ENCODE results near the gene PGS1.

Gene PGS1

DNA sequence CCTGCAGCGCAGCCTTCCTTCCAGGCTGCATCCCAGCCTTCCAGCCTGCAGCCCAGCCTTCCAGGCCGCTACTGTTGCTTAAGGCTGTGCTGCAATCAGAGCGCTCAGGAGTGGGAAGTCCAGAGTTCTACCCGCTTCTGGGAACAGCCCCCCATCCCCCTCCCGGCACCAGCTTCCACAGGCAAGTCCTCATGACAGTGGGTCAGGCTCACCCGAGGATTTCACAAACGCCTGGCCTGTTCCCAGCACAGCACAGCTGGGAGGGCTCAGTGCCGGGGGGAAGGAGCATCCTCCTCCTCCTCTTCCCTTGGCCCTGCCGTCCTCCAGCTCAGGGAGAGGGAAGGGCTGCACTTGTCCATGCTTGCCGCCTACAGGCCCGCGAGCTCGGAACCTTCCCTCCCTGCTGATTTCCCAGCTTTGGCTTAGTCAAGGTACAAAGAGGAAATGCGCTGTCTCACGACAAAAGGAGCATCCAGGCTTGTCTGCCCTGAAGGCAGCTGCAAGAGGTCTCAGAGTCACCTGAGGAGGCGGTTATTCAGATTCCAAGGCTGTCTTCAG is 26.9 kb upstream of the PGS1 start:
- H3K4me3 Mint-ChIP-seq = peak overlapping the region; percentile 55
- no peaks in the 10 kb centered on the region for H3K9me3 Mint-ChIP-seq
- peaks cover 20% of the 10 kb centered on the region for H3K27me3 Mint-ChIP-seq (ENCODE audit: low read depth, poor library complexity)
- TF ChIP-seq, protein P1, sequence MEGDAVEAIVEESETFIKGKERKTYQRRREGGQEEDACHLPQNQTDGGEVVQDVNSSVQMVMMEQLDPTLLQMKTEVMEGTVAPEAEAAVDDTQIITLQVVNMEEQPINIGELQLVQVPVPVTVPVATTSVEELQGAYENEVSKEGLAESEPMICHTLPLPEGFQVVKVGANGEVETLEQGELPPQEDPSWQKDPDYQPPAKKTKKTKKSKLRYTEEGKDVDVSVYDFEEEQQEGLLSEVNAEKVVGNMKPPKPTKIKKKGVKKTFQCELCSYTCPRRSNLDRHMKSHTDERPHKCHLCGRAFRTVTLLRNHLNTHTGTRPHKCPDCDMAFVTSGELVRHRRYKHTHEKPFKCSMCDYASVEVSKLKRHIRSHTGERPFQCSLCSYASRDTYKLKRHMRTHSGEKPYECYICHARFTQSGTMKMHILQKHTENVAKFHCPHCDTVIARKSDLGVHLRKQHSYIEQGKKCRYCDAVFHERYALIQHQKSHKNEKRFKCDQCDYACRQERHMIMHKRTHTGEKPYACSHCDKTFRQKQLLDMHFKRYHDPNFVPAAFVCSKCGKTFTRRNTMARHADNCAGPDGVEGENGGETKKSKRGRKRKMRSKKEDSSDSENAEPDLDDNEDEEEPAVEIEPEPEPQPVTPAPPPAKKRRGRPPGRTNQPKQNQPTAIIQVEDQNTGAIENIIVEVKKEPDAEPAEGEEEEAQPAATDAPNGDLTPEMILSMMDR (IDR thresholded peaks at IDR 0.05) = no peak
- DNase-seq = peak; percentile 41
- no peak overlapping the region for H3K27ac Mint-ChIP-seq
- H3K36me3 Mint-ChIP-seq (ENCODE audit: low read depth) = no peaks in the 10 kb centered on the region
- H3K4me1 Mint-ChIP-seq = peaks cover 65% of the 10 kb centered on the region

DNA sequence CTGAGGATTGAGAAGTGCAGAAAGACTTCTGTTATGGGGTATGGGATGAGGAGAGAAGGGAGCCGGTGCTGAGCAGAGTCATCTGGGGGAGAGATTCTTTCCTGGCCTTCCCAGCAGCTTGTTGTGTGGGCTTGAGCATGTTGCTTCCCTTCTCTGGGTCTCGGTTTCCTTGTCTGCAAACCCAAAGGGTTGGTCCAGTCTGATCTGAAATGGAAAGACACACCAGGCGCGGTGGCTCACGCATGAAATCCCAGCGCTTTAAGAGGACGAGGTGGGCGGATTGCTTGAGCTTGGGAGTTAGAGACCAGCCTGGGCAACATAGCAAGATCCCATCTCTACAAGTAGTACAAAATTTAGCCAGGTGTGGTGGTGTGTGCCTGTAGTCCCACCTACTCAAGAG is 24.6 kb upstream of the PGS1 start:
- H3K27ac Mint-ChIP-seq = peak overlapping the region; percentile 99
- H3K36me3 Mint-ChIP-seq (ENCODE audit: low read depth) = peaks cover 19% of the 10 kb centered on the region

DNA sequence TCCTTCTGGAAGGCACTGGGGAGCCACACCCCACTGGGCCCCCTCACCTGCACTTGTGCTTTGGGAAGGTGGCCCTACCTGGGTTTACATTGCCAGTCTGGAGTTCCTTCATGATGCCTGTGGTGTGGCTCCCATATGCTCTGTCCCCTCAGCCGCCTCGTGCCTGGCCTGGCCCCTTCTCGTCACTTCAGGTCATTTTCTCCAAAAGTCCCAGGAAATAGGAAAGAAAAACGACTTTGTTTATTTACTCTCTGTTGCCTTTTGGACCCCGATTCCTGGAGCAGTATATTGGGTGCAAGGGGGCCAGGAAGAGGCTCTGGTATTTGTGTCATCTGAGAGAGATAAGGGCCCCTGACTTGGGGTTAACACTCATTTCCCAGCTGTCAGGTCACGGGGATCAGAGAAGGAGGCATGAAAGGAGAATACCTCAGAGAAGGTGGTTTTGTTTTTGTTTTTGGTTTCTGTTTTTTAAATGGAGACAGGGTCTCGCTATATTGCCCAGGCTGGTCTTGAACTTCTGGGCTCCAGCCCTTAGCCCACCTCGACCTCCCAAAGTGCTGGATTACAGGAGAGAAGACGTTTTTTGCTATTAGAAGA is 23.3 kb upstream of the PGS1 start:
- Mint-ChIP-seq H3K36me3 (ENCODE audit: low read depth) (peaks cover 19% of the 10 kb centered on the region), H3K4me1 (peaks cover 76% of the 10 kb centered on the region), H3K4me3 (peak overlapping the region; percentile 58), H3K27ac (peak overlapping the region; percentile 51), H3K9me3 (no peaks in the 10 kb centered on the region), H3K27me3 (ENCODE audit: low read depth, poor library complexity) (peaks cover 17% of the 10 kb centered on the region)
- TF ChIP-seq, protein P1 (IDR thresholded peaks at IDR 0.05) = no peak
- no peak for DNase-seq

More for the DNA sequence above, 24.6 kb upstream of the PGS1 start:
- TF ChIP-seq, protein P1 (IDR thresholded peaks at IDR 0.05) = no peak
- Mint-ChIP-seq H3K9me3 (no peaks in the 10 kb centered on the region), H3K4me1 (peaks cover 80% of the 10 kb centered on the region), H3K4me3 (peak overlapping the region; percentile 82), H3K27me3 (ENCODE audit: low read depth, poor library complexity) (peaks cover 26% of the 10 kb centered on the region)
- no peak for DNase-seq

DNA sequence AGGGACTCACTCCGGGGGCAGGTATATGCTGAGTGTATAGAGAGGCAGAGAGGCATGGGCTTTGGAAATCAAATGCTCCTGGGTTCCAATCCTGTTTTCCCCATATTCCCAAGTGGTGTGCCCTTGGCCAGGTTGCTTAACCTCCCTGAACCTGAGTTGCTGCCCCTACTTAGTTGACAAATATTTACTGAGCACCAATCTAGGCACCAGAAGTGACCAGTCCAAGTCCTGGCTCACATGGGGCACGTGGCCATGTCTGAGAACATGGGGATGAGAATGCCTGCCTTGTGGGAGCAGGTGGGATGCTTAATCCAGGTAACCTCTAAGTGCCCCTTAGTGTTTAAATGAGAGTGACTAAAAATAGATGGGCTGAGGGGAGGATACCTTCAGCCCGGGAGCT is 22.7 kb upstream of the PGS1 start:
- DNase-seq = no peak
- Mint-ChIP-seq H3K36me3 (ENCODE audit: low read depth) (peaks cover 19% of the 10 kb centered on the region), H3K9me3 (no peaks in the 10 kb centered on the region), H3K4me1 (peaks cover 75% of the 10 kb centered on the region), H3K27ac (peak overlapping the region; percentile 16), H3K27me3 (ENCODE audit: low read depth, poor library complexity) (peaks cover 14% of the 10 kb centered on the region), H3K4me3 (peak overlapping the region; percentile 58)
- TF ChIP-seq, protein P1 (IDR thresholded peaks at IDR 0.05) = no peak

DNA sequence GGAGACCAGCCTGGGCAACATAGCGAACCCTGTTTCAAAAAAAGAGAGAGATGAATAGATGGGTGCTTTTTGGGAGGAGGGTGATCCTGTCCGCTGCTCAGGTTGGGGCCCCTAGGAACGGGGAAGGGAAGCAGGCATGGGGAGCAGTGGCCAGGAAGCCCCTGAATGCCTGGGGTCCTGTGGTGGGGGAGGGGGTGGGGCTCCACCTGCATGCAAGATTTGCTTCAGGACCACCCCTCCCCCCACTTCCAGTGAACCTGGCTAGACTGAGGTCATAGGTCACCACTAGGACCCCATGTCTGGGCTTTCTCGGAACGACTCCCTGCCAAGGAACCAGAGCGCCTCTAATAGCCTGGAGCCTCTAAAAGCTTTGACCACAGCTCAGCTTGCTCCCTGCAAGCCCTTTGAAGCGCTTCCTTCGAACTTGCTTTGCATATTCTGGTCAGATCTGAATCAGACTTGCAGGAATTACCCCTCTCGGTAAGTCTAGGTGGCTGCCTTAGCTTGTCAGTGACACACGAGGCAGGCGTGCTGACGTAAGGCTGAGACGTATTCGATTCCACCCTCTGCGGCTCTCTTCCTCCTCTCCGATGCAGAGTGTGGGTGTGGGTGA is 22.2 kb upstream of the PGS1 start:
- H3K27ac Mint-ChIP-seq = no peak overlapping the region
- H3K4me3 Mint-ChIP-seq = peak overlapping the region; percentile 58
- H3K36me3 Mint-ChIP-seq (ENCODE audit: low read depth) = peaks cover 19% of the 10 kb centered on the region
- H3K27me3 Mint-ChIP-seq (ENCODE audit: low read depth, poor library complexity) = peaks cover 14% of the 10 kb centered on the region
- peaks cover 75% of the 10 kb centered on the region for H3K4me1 Mint-ChIP-seq
- TF ChIP-seq, protein P1 (IDR thresholded peaks at IDR 0.05) = no peak
- H3K9me3 Mint-ChIP-seq = no peaks in the 10 kb centered on the region
- DNase-seq = peak; percentile 31
